Parathyroid adenoma (tissue), 2 donors: Measurements from ENCODE around the gene ENAH.

Experiments
- H2AFZ ChIP-seq: fragments of 300-600 bp; sonication (generic); one replicate; pipeline ENCODE4 v1.7.0; 2017; ENCODE audit warnings: antibody characterized with exemption, mild to moderate bottlenecking
- H3K27ac ChIP-seq: fragments of 300-600 bp; sonication (generic); one replicate; pipeline ENCODE4 v1.7.0; 2017
- H3K27me3 ChIP-seq: fragments of 300-600 bp; sonication (generic); one replicate; pipeline ENCODE4 v1.7.0; 2017; ENCODE audit warnings: low read length; ENCODE audit not compliant: control insufficient read depth, insufficient read depth
- H3K36me3 ChIP-seq: fragments of 300-600 bp; sonication (generic); one replicate; pipeline ENCODE4 v1.7.0; 2017; ENCODE audit warnings: low read length; ENCODE audit not compliant: control insufficient read depth, insufficient read depth
- H3K4me1 ChIP-seq: fragments of 300-600 bp; sonication (generic); one replicate; pipeline ENCODE4 v1.7.0; 2017; ENCODE audit warnings: control low read depth
- H3K4me2 ChIP-seq: fragments of 300-600 bp; sonication (generic); one replicate; pipeline ENCODE4 v1.7.0; 2017; ENCODE audit warnings: low read length
- H3K4me3 ChIP-seq: fragments of 300-600 bp; sonication (generic); one replicate; pipeline ENCODE4 v1.7.0; 2017; ENCODE audit warnings: low read depth, low read length
- H3K79me2 ChIP-seq: fragments of 300-600 bp; sonication (generic); one replicate; pipeline ENCODE4 v1.7.0; 2017; ENCODE audit warnings: control low read depth
- H3K9ac ChIP-seq: fragments of 300-600 bp; sonication (generic); one replicate; pipeline ENCODE4 v1.7.0; 2017; ENCODE audit warnings: mild to moderate bottlenecking
- H3K9me3 ChIP-seq: fragments of 300-600 bp; sonication (generic); one replicate; pipeline ENCODE4 v1.7.0; 2017; ENCODE audit warnings: low read length; ENCODE audit not compliant: control insufficient read depth
- CTCF ChIP-seq: fragments of 300-600 bp; sonication (generic); IDR thresholded peaks from one replicate; pipeline ENCODE4 v1.7.0; 2017; ENCODE audit warnings: antibody characterized with exemption, mild to moderate bottlenecking
- donor health status: primary hyperparathyroidism.

The ENAH gene

GRCh38 chr1:225484657-225485214 is 168.2 kb downstream of the ENAH start:
- Histone ChIP-seq H3K4me2 (no peak overlapping the region), H3K9ac (no peak overlapping the region), H3K79me2 (no peaks in the 10 kb centered on the region), H3K27me3 (no peaks in the 10 kb centered on the region), H3K27ac (no peak overlapping the region), H3K9me3 (no peaks in the 10 kb centered on the region), H3K4me3 (no peak overlapping the region), H3K36me3 (no peaks in the 10 kb centered on the region), H3K4me1 (no peaks in the 10 kb centered on the region), H2AFZ (no peak overlapping the region)
- TF ChIP-seq CTCF: no peak

- no peak overlapping the region for H3K4me2 ChIP-seq
- H3K9ac ChIP-seq: no peak overlapping the region
- H3K36me3 ChIP-seq: no peaks in the 10 kb centered on the region
- no peak for TF ChIP-seq CTCF
- H3K9me3 ChIP-seq: no peaks in the 10 kb centered on the region
- H3K79me2 ChIP-seq: no peaks in the 10 kb centered on the region
- H3K27ac ChIP-seq: no peak overlapping the region
- no peaks in the 10 kb centered on the region for H3K27me3 ChIP-seq
- no peak overlapping the region for H2AFZ ChIP-seq
- no peak overlapping the region for H3K4me3 ChIP-seq
- H3K4me1 ChIP-seq: no peaks in the 10 kb centered on the region
These were observed 168.9 kb downstream of the ENAH start for GRCh38 chr1:225483818-225484656.

- Histone ChIP-seq H3K4me1 (no peaks in the 10 kb centered on the region), H3K79me2 (no peaks in the 10 kb centered on the region), H3K4me2 (no peak overlapping the region), H3K27ac (no peak overlapping the region), H3K4me3 (no peak overlapping the region), H3K9ac (no peak overlapping the region), H2AFZ (no peak overlapping the region), H3K9me3 (no peaks in the 10 kb centered on the region), H3K27me3 (no peaks in the 10 kb centered on the region), H3K36me3 (no peaks in the 10 kb centered on the region)
- no peak for TF ChIP-seq CTCF
These were observed 170.4 kb downstream of the ENAH start for GRCh38 chr1:225482421-225482950.

- H3K4me2 ChIP-seq: no peak overlapping the region
- H3K4me3 ChIP-seq: no peak overlapping the region
- H3K79me2 ChIP-seq: no peaks in the 10 kb centered on the region
- no peaks in the 10 kb centered on the region for H3K9me3 ChIP-seq
- no peaks in the 10 kb centered on the region for H3K4me1 ChIP-seq
- no peaks in the 10 kb centered on the region for H3K27me3 ChIP-seq
- no peak overlapping the region for H3K9ac ChIP-seq
- TF ChIP-seq CTCF: no peak
- no peaks in the 10 kb centered on the region for H3K36me3 ChIP-seq
- no peak overlapping the region for H3K27ac ChIP-seq
- no peak overlapping the region for H2AFZ ChIP-seq
These were observed 171.2 kb downstream of the ENAH start for GRCh38 chr1:225481738-225482137.
